ENCODE measurements around the gene ALG14. TPM values are rescaled to one million over a fixed set of nuclear protein-coding genes. Genes with fewer than 3 reads are reported as not detected.

ALG14 gene
- total and polyA plus RNA-seq, 2 donors (not counting 1 experiment from before 2014, with no cell fraction given), result 0.92 to 2.6 TPM

- intact Hi-C loops (cut with micrococcal nuclease), result no loop called here
- CTCF ChIA-PET, result interaction anchor here (0.6 to 0.7 kb wide), 2 partner anchors 141 to 149 kb away, joined by 3 read pairs; no protein-coding TSS in a partner anchor
Observed at GRCh38 chr1:95003433-95003738, 69.4 kb downstream of the ALG14 start.

GRCh38 chr1:95002540-95003432 is 70.0 kb downstream of the ALG14 start:
- H2AFZ ChIP-seq (ENCODE audit: insufficient read depth, low read depth, low read length, poor library complexity, severe bottlenecking), result no peak overlapping the region
- H3K27ac Mint-ChIP-seq, result no peak overlapping the region
- POLR2A ChIA-PET, result no interaction called here

More at GRCh38 chr1:95003433-95003738, 69.4 kb downstream of the ALG14 start:
- TF ChIP-seq EZH2 (IDR thresholded peaks at IDR 0.05; ENCODE audit: borderline replicate concordance, insufficient read depth, low read depth, low read length, poor library complexity, severe bottlenecking), result no peak
- TF ChIP-seq, protein P1, sequence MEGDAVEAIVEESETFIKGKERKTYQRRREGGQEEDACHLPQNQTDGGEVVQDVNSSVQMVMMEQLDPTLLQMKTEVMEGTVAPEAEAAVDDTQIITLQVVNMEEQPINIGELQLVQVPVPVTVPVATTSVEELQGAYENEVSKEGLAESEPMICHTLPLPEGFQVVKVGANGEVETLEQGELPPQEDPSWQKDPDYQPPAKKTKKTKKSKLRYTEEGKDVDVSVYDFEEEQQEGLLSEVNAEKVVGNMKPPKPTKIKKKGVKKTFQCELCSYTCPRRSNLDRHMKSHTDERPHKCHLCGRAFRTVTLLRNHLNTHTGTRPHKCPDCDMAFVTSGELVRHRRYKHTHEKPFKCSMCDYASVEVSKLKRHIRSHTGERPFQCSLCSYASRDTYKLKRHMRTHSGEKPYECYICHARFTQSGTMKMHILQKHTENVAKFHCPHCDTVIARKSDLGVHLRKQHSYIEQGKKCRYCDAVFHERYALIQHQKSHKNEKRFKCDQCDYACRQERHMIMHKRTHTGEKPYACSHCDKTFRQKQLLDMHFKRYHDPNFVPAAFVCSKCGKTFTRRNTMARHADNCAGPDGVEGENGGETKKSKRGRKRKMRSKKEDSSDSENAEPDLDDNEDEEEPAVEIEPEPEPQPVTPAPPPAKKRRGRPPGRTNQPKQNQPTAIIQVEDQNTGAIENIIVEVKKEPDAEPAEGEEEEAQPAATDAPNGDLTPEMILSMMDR (IDR thresholded peaks at IDR 0.05), result no peak
- H3K4me3 ChIP-seq (ENCODE audit: control extremely low read depth in 1 of 5, extremely low read depth in 1 of 5, insufficient read depth in 1 of 5, low read depth in 2 of 5, low read length in 4 of 5), result no peak overlapping the region
- H3K4me1 Mint-ChIP-seq, result peaks cover 4% of the 10 kb centered on the region
- H3K27ac Mint-ChIP-seq, result no peak overlapping the region
- H3K79me2 ChIP-seq (ENCODE audit: control insufficient read depth, insufficient read depth, low read length), result no peaks in the 10 kb centered on the region
- H3K9me3 ChIP-seq (ENCODE audit: control extremely low read depth in 1 of 3, control insufficient read depth in 2 of 3, insufficient read depth in 1 of 3, low read length in 2 of 3), result no peaks in the 10 kb centered on the region
- DNase-seq (no peak), ATAC-seq (ENCODE audit: low read depth) (no peak)
- POLR2A ChIA-PET, result no interaction called here
- H3K27ac ChIP-seq (ENCODE audit: low read length in 2 of 2), result no peak overlapping the region
- WGBS (ENCODE audit: insufficient coverage), result no CpG with 5 or more reads among the region's 4 CpGs
- H3K9me3 Mint-ChIP-seq (ENCODE audit: insufficient read depth), result no peaks in the 10 kb centered on the region
- no peaks in the 10 kb centered on the region for H3K27me3 Mint-ChIP-seq
- no peak overlapping the region for H3K4me3 Mint-ChIP-seq
- H4K20me1 ChIP-seq (ENCODE audit: control insufficient read depth, insufficient read depth, low read length, poor library complexity, severe bottlenecking), result no peaks in the 10 kb centered on the region
- H3K27me3 ChIP-seq (replicated peaks in 1 of 4; ENCODE audit: control extremely low read depth in 1 of 4, control insufficient read depth in 3 of 4, insufficient read depth in 4 of 4, low read length in 3 of 4), result no peaks in the 10 kb centered on the region
- H2AFZ ChIP-seq (ENCODE audit: insufficient read depth, low read depth, low read length, poor library complexity, severe bottlenecking), result no peak overlapping the region
- H3K4me2 ChIP-seq (replicated peaks; ENCODE audit: low read depth, low read length, poor library complexity, severe bottlenecking), result no peak overlapping the region
- H3K36me3 ChIP-seq (replicated peaks in 1 of 2; ENCODE audit: control extremely low read depth in 1 of 2, control insufficient read depth in 1 of 2, extremely low read depth in 1 of 2, insufficient read depth in 2 of 2, low read length in 1 of 2), result no peaks in the 10 kb centered on the region
- H3K4me1 ChIP-seq (ENCODE audit: control insufficient read depth in 2 of 2, insufficient read depth in 2 of 2, low read length in 2 of 2), result no peaks in the 10 kb centered on the region
- no peak overlapping the region for H3K9ac ChIP-seq (ENCODE audit: low read length)

More at GRCh38 chr1:95002540-95003432, 70.0 kb downstream of the ALG14 start:
- Histone ChIP-seq H3K27me3 (replicated peaks in 1 of 4; ENCODE audit: control extremely low read depth in 1 of 4, control insufficient read depth in 3 of 4, insufficient read depth in 4 of 4, low read length in 3 of 4) (no peaks in the 10 kb centered on the region), H3K4me2 (replicated peaks; ENCODE audit: low read depth, low read length, poor library complexity, severe bottlenecking) (no peak overlapping the region), H3K9me3 (ENCODE audit: control extremely low read depth in 1 of 3, control insufficient read depth in 2 of 3, insufficient read depth in 1 of 3, low read length in 2 of 3) (no peaks in the 10 kb centered on the region), H3K27ac (ENCODE audit: low read length in 2 of 2) (no peak overlapping the region), H4K20me1 (ENCODE audit: control insufficient read depth, insufficient read depth, low read length, poor library complexity, severe bottlenecking) (no peaks in the 10 kb centered on the region), H3K4me1 (ENCODE audit: control insufficient read depth in 2 of 2, insufficient read depth in 2 of 2, low read length in 2 of 2) (no peaks in the 10 kb centered on the region), H3K4me3 (ENCODE audit: control extremely low read depth in 1 of 5, extremely low read depth in 1 of 5, insufficient read depth in 1 of 5, low read depth in 2 of 5, low read length in 4 of 5) (no peak overlapping the region), H3K9ac (ENCODE audit: low read length) (no peak overlapping the region), H3K36me3 (replicated peaks in 1 of 2; ENCODE audit: control extremely low read depth in 1 of 2, control insufficient read depth in 1 of 2, extremely low read depth in 1 of 2, insufficient read depth in 2 of 2, low read length in 1 of 2) (no peaks in the 10 kb centered on the region), H3K79me2 (ENCODE audit: control insufficient read depth, insufficient read depth, low read length) (no peaks in the 10 kb centered on the region)
- no peaks in the 10 kb centered on the region for H3K27me3 Mint-ChIP-seq
- CTCF ChIA-PET, result interaction anchor here (0.5 to 1.8 kb wide), 3 partner anchors 40 to 148 kb away, joined by 3 to 4 read pairs (median 3); no protein-coding TSS in a partner anchor
- TF ChIP-seq, protein P1 (IDR thresholded peaks at IDR 0.05), result no peak
- no peak for TF ChIP-seq EZH2 (IDR thresholded peaks at IDR 0.05; ENCODE audit: borderline replicate concordance, insufficient read depth, low read depth, low read length, poor library complexity, severe bottlenecking)
- WGBS (ENCODE audit: insufficient coverage), result 84% methylated on average over 3 of the region's 8 CpGs
- peaks cover 4% of the 10 kb centered on the region for H3K4me1 Mint-ChIP-seq
- DNase-seq (no peak), ATAC-seq (ENCODE audit: low read depth) (no peak)
- H3K4me3 Mint-ChIP-seq, result no peak overlapping the region
- no peaks in the 10 kb centered on the region for H3K9me3 Mint-ChIP-seq (ENCODE audit: insufficient read depth)
- intact Hi-C loops (cut with micrococcal nuclease), result no loop called here
